A549 (cell line): ENCODE data around the gene SETD2. TPM values are rescaled to one million over a fixed set of nuclear protein-coding genes. Genes with fewer than 3 reads are reported as not detected.

Experiments
- BHLHE40 ChIP-seq: IDR thresholded peaks from 2 replicates; pipeline ENCODE4 v1.6.1; 2012; ENCODE audit warnings: low read depth, low read length, inconsistent platforms
- CEBPB ChIP-seq, 2 experiments: fragments of >200 bp in 1 of 2; sonication (Bioruptor Twin) in 1 of 2; formaldehyde crosslinking in 1 of 2; IDR thresholded peaks; 2 replicates each; pipeline ENCODE4 v1.6.1; 2012 to 2016
- CHD4 ChIP-seq: fragments of 200-600 bp; sonication (generic); IDR thresholded peaks from 2 replicates; pipeline ENCODE4 v1.6.1; 2016; ENCODE audit warnings: antibody characterized with exemption, mild to moderate bottlenecking, borderline replicate concordance
- EHF ChIP-seq: fragments of 250-450 bp; sonication (Bioruptor Pico); IDR thresholded peaks from 2 replicates; pipeline ENCODE4 v1.5.0; 2020; ENCODE audit warnings: mild to moderate bottlenecking
- EHMT2 ChIP-seq: fragments of 200-600 bp; sonication (generic); IDR thresholded peaks from 2 replicates; pipeline ENCODE4 v1.6.1; 2016; ENCODE audit warnings: antibody characterized with exemption, low read depth, mild to moderate bottlenecking, moderate library complexity
- ESRRA ChIP-seq: fragments of 150-350 bp; IDR thresholded peaks from 2 replicates; pipeline ENCODE4 v1.6.1; 2014; ENCODE audit warnings: mild to moderate bottlenecking, low read length, borderline replicate concordance
- FOSL2 ChIP-seq, 2 experiments: fragments of 450-650 bp in 1 of 2; fragments of >200 bp in 1 of 2; sonication (Bioruptor Twin) in 1 of 2; formaldehyde crosslinking; IDR thresholded peaks; 2 replicates each; pipeline versions ENCODE4 v1.5.0 to v1.6.1; 2016 to 2020; ENCODE audit warnings: mild to moderate bottlenecking in 1 of 2, moderate library complexity in 1 of 2
- FOXS1 ChIP-seq: fragments of 250-450 bp; sonication (Bioruptor Pico); IDR thresholded peaks from 2 replicates; pipeline ENCODE4 v1.5.0; 2020; ENCODE audit warnings: mild to moderate bottlenecking, moderate library complexity
- GATA3 ChIP-seq: IDR thresholded peaks from 2 replicates; pipeline ENCODE4 v1.6.1; 2012; ENCODE audit warnings: borderline replicate concordance
- HEYL ChIP-seq: fragments of 250-450 bp; sonication (Bioruptor Pico); IDR thresholded peaks from 2 replicates; pipeline ENCODE4 v1.8.0; 2021; ENCODE audit warnings: mild to moderate bottlenecking, moderate library complexity
- JUN ChIP-seq, 2 experiments: fragments of >200 bp; sonication (Bioruptor Twin); formaldehyde crosslinking; IDR thresholded peaks; 2 replicates in 1 of 2; 3 replicates in 1 of 2; pipeline ENCODE4 v1.6.1; 2016 to 2017
- KDM5A ChIP-seq: fragments of 200-600 bp; sonication (generic); IDR thresholded peaks from 2 replicates; pipeline ENCODE4 v1.6.1; 2016; ENCODE audit warnings: antibody characterized with exemption, mild to moderate bottlenecking
- MAZ ChIP-seq: fragments of 150-350 bp; IDR thresholded peaks from 2 replicates; pipeline ENCODE4 v1.6.1; 2014; ENCODE audit warnings: antibody characterized with exemption, low read depth, low read length, borderline replicate concordance
- NFE2L2 ChIP-seq: fragments of 150-350 bp; conservative IDR thresholded peaks from 2 replicates; pipeline ENCODE4 v1.6.1; 2014; ENCODE audit warnings: low read length
- RARB ChIP-seq: fragments of 250-450 bp; sonication (Bioruptor Pico); IDR thresholded peaks from 2 replicates; pipeline ENCODE4 v1.8.0; 2021; ENCODE audit warnings: mild to moderate bottlenecking, moderate library complexity
- RNF2 ChIP-seq: fragments of 200-600 bp; sonication (generic); IDR thresholded peaks from 2 replicates; pipeline ENCODE4 v1.6.1; 2016; ENCODE audit warnings: low read depth, mild to moderate bottlenecking, antibody characterized with exemption, moderate library complexity, borderline replicate concordance
- SMC3 ChIP-seq: fragments of >200 bp; sonication (Bioruptor Twin); formaldehyde crosslinking; IDR thresholded peaks from 3 replicates; pipeline ENCODE4 v1.6.1; 2018; ENCODE audit warnings: inconsistent platforms
- SREBF2 ChIP-seq: fragments of 450-650 bp; IDR thresholded peaks from 2 replicates; pipeline ENCODE4 v1.6.1; 2014; ENCODE audit warnings: mild to moderate bottlenecking, moderate library complexity
- ZSCAN20 ChIP-seq: fragments of 250-450 bp; sonication (Bioruptor Pico); IDR thresholded peaks from 2 replicates; pipeline ENCODE4 v1.8.0; 2022; ENCODE audit warnings: mild to moderate bottlenecking, moderate library complexity
- polyA plus RNA-seq, 4 experiments: library from polyadenylated mRNA; depleted of rRNA in 3 of 4; stranded (reverse); fragments of >200 nt; fragmentation: RNase III in 1 of 4; extraction: RNeasy Plus Mini Kit Qiagen cat#74134 plus additional on column Dnase treatment in 1 of 4; gene quantifications; 2 replicates in 3 of 4; 3 replicates in 1 of 4; pipeline ENCODE4 v1.2.3, GENCODE V29; 2011 to 2017
- TF ChIP-seq, protein P1 (sequence below): fragments of 150-350 bp; IDR thresholded peaks from 2 replicates; pipeline ENCODE4 v1.6.1; 2014; ENCODE audit warnings: low read depth, mild to moderate bottlenecking, low read length
- TF ChIP-seq, protein P2 (sequence below): IDR thresholded peaks from 2 replicates; pipeline ENCODE4 v1.6.1; 2012
- TF ChIP-seq, protein P3 (sequence below): fragments of 250-450 bp; sonication (Bioruptor Pico); IDR thresholded peaks from 2 replicates; pipeline ENCODE4 v1.5.0; 2021; ENCODE audit warnings: mild to moderate bottlenecking, moderate library complexity, borderline replicate concordance
- TF ChIP-seq, protein P4 (sequence below): fragments of 200-600 bp; sonication (generic); IDR thresholded peaks from 2 replicates; pipeline ENCODE4 v1.6.1; 2016; ENCODE audit warnings: antibody characterized with exemption, mild to moderate bottlenecking, moderate library complexity

Gene SETD2
- polyA plus RNA-seq, 2 of the 4 experiments (the other 2 are of a cell fraction) = 16.8 to 26.1 TPM

DNA sequence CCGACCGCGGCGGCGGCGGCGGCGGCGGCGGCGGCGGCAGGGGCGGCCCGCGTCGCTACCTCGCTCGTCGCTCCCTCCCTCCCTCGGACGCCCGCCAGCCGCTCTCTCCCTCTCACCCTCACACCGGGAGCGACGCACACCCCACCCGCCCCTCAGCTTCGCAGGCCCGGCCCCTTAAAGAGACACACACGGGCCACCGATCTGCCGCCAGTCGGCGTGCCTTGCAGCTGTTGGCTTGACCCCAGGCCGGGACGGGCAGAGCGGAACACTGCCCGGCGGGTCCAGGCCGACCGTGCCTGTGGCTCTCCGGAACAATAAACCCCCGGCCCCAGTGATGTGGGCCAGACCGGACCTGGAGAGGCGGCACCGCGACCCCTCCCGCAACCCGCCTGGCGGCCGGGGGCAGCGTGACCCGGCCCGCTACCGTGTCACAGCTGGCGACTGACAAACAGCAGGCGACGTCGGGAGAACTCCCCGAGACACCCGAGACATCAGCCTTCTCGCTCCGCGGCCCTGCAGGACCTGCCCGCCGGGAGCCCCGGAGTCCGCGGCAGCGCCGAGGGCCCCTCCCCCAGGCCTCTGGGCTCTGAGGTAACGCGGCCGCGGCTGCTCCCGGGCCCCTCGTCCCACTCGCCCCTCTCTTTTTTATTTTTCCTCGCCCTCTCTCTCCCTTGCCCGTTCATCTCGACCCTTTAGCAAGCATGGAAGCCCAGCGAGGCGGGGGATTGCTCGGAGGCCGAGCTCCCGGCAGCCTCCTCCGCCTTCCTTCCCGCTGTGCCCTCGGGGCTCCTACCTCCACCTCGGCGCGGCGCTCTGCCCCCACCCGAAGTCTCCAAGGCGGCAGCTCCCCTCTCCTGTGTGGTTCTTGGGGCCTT lies at the start of gene SETD2 (continued):
- TF ChIP-seq, protein P1, sequence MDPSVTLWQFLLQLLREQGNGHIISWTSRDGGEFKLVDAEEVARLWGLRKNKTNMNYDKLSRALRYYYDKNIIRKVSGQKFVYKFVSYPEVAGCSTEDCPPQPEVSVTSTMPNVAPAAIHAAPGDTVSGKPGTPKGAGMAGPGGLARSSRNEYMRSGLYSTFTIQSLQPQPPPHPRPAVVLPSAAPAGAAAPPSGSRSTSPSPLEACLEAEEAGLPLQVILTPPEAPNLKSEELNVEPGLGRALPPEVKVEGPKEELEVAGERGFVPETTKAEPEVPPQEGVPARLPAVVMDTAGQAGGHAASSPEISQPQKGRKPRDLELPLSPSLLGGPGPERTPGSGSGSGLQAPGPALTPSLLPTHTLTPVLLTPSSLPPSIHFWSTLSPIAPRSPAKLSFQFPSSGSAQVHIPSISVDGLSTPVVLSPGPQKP = no peak
- TF ChIP-seq, protein P2, sequence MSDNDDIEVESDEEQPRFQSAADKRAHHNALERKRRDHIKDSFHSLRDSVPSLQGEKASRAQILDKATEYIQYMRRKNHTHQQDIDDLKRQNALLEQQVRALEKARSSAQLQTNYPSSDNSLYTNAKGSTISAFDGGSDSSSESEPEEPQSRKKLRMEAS = peak; percentile 79
- TF ChIP-seq, protein P3, sequence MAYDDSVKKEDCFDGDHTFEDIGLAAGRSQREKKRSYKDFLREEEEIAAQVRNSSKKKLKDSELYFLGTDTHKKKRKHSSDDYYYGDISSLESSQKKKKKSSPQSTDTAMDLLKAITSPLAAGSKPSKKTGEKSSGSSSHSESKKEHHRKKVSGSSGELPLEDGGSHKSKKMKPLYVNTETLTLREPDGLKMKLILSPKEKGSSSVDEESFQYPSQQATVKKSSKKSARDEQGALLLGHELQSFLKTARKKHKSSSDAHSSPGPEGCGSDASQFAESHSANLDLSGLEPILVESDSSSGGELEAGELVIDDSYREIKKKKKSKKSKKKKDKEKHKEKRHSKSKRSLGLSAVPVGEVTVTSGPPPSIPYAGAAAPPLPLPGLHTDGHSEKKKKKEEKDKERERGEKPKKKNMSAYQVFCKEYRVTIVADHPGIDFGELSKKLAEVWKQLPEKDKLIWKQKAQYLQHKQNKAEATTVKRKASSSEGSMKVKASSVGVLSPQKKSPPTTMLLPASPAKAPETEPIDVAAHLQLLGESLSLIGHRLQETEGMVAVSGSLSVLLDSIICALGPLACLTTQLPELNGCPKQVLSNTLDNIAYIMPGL (CRISPR knock-in tag) = no peak
- TF ChIP-seq RNF2 (no peak), MAZ (no peak), GATA3 (no peak), CHD4 (no peak), BHLHE40 (no peak), FOXS1 (CRISPR knock-in tag) (no peak), HEYL (no peak), EHF (CRISPR knock-in tag) (no peak), JUN (IDR thresholded peaks at IDR 0.05) (peak in 1 of 2 experiments; percentile 49; a peak in 1 of 5 replicates), RARB (no peak), ESRRA (no peak), ZSCAN20 (CRISPR knock-in tag) (no peak), SREBF2 (no peak), EHMT2 (no peak), NFE2L2 (no peak), SMC3 (no peak), CEBPB (IDR thresholded peaks at IDR 0.05) (no peak), FOSL2 (IDR thresholded peaks at IDR 0.05) (no peak), FOSL2 (CRISPR knock-in tag; IDR thresholded peaks at IDR 0.05) (no peak), KDM5A (0 out of 2 replicates have a peak, but pooled peaks have one; percentile 37)
- TF ChIP-seq, protein P4, sequence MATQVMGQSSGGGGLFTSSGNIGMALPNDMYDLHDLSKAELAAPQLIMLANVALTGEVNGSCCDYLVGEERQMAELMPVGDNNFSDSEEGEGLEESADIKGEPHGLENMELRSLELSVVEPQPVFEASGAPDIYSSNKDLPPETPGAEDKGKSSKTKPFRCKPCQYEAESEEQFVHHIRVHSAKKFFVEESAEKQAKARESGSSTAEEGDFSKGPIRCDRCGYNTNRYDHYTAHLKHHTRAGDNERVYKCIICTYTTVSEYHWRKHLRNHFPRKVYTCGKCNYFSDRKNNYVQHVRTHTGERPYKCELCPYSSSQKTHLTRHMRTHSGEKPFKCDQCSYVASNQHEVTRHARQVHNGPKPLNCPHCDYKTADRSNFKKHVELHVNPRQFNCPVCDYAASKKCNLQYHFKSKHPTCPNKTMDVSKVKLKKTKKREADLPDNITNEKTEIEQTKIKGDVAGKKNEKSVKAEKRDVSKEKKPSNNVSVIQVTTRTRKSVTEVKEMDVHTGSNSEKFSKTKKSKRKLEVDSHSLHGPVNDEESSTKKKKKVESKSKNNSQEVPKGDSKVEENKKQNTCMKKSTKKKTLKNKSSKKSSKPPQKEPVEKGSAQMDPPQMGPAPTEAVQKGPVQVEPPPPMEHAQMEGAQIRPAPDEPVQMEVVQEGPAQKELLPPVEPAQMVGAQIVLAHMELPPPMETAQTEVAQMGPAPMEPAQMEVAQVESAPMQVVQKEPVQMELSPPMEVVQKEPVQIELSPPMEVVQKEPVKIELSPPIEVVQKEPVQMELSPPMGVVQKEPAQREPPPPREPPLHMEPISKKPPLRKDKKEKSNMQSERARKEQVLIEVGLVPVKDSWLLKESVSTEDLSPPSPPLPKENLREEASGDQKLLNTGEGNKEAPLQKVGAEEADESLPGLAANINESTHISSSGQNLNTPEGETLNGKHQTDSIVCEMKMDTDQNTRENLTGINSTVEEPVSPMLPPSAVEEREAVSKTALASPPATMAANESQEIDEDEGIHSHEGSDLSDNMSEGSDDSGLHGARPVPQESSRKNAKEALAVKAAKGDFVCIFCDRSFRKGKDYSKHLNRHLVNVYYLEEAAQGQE = no peak
